GM21381 (cell line): ENCODE data around the gene SRRT.
"Not testable (repeated sequence)": the region's sequence is repeated elsewhere in the genome, so short reads cannot be mapped to it uniquely, and the experiment has no call there.

Experiments
- ATAC-seq: cut with Tn5 transposase; IDR thresholded peaks from one replicate; pipeline ENCODE4 v1.9.1; 2021; ENCODE audit warnings: mild to moderate bottlenecking, moderate library complexity; ENCODE audit not compliant: unreplicated experiment

The SRRT gene

GRCh38 chr7:100854899-100855298 is 20.0 kb upstream of the SRRT start:
- not testable (repeated sequence) for ATAC-seq

GRCh38 chr7:100855515-100855914 is 19.4 kb upstream of the SRRT start:
- ATAC-seq: no peak

- no peak for ATAC-seq
Observed at GRCh38 chr7:100856871-100857282, 18.0 kb upstream of the SRRT start.

- no peak for ATAC-seq
Observed at GRCh38 chr7:100859856-100860255, 15.0 kb upstream of the SRRT start.

GRCh38 chr7:100860702-100861615 is 13.9 kb upstream of the SRRT start:
- ATAC-seq: no peak

- no peak for ATAC-seq
Observed at GRCh38 chr7:100861616-100861985, 13.3 kb upstream of the SRRT start.

GRCh38 chr7:100863406-100863950 is 11.4 kb upstream of the SRRT start:
- ATAC-seq: no peak

GRCh38 chr7:100864263-100864845 is 10.5 kb upstream of the SRRT start:
- ATAC-seq: no peak

- no peak for ATAC-seq
Observed at GRCh38 chr7:100865372-100865911, 9.5 kb upstream of the SRRT start.

GRCh38 chr7:100865938-100866728 is 8.8 kb upstream of the SRRT start:
- ATAC-seq: no peak

- ATAC-seq: no peak
Observed at GRCh38 chr7:100866729-100867039, 8.2 kb upstream of the SRRT start.

- no peak for ATAC-seq
Observed at GRCh38 chr7:100867040-100867775, 7.7 kb upstream of the SRRT start, which contains the start of gene TRIP6. TRIP6 (plus strand) TSS chr7:100867387; CDS start chr7:100867498, 111 bp downstream.

- no peak for ATAC-seq
Observed at GRCh38 chr7:100867776-100868485, 7.0 kb upstream of the SRRT start.

GRCh38 chr7:100873599-100874299 is 1.2 kb upstream of the SRRT start:
- no peak for ATAC-seq

GRCh38 chr7:100874300-100874576 is 665 bp upstream of the SRRT start:
- no peak for ATAC-seq

- peak; percentile 23 for ATAC-seq
Observed at GRCh38 chr7:100875356-100875751, 451 bp downstream of the SRRT start.

- ATAC-seq: no peak
Observed at GRCh38 chr7:100878013-100878412, 3.1 kb downstream of the SRRT start.

- no peak for ATAC-seq
Observed at GRCh38 chr7:100878685-100879084, 3.8 kb downstream of the SRRT start.

GRCh38 chr7:100879685-100880261 is 4.9 kb downstream of the SRRT start:
- no peak for ATAC-seq
